ENCODE data around the gene UQCR11.

UQCR11 gene

DNA sequence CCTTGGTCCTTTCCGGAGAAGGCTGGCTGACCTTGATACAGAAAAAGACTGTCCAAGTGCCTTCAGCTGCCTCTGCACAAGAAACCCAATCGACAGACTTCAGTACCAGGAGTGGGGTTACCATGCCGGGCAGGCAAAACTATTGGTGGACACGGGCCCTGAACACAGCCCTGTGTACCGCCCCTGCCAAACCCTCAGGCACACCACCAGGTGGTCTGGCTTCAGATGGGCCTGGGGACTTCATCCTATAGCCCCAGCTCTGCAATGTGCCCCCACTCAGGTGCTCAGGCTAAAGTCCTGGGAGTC is 29.6 kb upstream of the UQCR11 start:
- DNase-seq = no peak

DNA sequence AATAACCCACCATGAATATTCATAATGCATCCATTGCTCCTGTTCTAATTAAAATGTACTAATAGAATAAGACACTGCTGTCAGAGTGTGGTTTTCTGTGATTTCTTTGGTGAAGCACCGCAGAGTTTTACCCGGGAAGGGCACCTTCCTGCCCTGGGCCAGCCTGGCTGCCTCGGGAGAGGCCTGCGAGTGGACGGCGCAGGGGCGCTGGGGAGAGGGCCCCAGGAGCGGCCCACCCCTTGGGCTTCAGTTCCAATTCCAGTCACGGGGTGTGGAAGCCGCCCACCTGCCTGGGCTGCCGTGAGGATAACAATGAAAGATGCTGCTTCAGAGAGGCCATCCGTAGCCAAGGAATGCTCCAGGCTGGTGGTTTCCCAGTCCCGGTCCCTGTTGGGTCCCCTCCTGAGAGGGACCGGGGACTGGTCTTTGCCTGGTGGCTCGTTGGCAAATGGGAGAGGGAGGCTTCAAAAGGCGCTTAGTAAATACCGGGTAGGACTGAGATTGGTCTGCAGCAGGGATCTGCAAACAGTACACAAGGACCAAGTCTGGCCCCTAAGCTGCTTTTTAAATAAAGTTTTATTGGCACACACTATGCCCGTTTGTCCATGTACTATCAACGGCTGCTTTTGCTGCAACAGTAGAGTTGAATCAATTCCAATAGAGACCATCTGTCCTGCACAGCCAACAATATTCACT is 29.1 kb upstream of the UQCR11 start:
- no peak for DNase-seq

- DNase-seq = no peak
Observed at GRCh38 chr19:1633269-1633826, 28.1 kb upstream of the UQCR11 start.

DNA sequence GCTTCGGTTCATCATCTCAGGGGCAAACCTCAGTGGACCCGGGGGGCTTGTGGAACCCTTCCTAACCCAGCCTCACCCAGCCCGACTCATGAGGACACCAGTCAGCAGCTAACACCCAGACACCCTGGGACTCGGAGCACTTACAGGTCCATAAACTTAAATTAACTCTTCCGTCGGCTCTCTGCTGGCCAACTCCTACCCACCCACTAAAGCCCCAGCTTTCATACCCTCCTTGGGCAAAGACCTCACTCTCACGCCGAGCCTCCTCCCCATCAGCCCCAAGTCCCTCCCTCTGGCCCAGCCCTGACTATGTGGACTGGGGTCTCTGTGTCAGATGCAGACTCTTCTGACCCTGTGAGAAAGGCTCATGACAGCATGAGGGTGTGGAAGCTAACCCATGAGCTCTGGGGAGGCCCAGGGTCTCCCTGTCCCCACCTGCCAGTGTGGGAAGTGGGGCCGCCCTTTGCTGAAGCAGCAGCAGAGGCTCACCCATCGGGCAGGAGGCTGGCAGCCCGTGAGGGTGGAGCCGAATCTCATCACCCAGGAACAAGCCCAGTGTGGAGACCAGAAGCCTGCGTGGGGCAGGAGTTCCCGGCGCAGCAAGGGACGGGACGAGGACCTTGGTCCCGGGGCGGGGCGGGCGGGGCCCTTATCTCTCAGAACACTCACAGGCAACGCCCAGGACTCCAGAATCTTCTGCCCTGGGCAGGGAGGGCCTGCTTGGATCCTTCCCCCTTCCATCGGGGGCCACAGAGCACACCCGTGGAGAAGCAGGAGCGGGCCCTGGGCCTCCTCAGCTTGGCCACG is 27.4 kb upstream of the UQCR11 start:
- DNase-seq = no peak

GRCh38 chr19:1631557-1632100 is 26.4 kb upstream of the UQCR11 start:
- DNase-seq = no peak

GRCh38 chr19:1630811-1631210 is 25.5 kb upstream of the UQCR11 start:
- no peak for DNase-seq

DNA sequence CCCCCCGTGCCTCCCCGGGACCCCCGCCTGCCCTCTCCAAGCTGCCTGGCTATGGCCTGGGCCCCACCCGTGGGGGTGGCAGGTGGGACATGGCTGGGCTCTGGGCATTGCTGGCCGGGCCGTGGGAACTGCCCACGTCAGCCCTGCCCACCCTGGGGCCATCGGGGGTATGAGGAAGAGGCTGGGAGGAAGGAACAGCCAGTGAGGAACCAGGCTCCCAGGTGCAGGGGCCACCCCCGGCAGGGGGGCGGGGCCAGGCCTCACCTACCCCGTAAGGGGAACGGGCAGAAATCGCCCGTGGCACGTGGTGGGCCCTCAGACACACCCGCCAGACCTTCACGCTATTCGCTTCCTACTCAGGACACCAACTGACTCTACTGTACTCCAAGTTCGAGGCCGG is 24.8 kb upstream of the UQCR11 start:
- DNase-seq = no peak

GRCh38 chr19:1629256-1629808 is 24.1 kb upstream of the UQCR11 start:
- no peak for DNase-seq

- DNase-seq = no peak
Observed at GRCh38 chr19:1627194-1627593, 21.9 kb upstream of the UQCR11 start.

GRCh38 chr19:1626417-1627010 is 21.3 kb upstream of the UQCR11 start:
- DNase-seq = no peak

GRCh38 chr19:1624458-1624857 is 19.2 kb upstream of the UQCR11 start:
- peak; percentile 35 for DNase-seq

DNA sequence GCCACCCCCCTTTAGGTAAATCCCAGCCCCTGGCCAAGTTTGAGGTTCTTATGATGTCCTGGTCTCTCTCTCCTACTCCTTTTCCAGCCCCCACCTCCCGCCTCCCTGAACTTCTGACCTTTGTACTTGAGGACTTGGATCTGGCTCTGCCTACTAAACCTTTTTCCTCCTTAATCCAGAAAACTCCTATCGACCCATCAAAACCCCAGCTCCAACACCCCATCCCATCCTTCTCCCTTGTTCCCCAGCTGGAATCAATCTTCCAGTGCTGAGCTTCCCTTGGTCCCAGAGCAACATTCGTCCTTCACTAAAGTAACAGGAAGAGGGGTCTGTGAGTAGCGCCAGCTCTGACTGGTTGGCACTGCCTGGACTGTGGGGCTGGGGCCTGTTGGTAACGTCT is 17.3 kb upstream of the UQCR11 start:
- no peak for DNase-seq

GRCh38 chr19:1622007-1622406 is 16.7 kb upstream of the UQCR11 start:
- no peak for DNase-seq

DNA sequence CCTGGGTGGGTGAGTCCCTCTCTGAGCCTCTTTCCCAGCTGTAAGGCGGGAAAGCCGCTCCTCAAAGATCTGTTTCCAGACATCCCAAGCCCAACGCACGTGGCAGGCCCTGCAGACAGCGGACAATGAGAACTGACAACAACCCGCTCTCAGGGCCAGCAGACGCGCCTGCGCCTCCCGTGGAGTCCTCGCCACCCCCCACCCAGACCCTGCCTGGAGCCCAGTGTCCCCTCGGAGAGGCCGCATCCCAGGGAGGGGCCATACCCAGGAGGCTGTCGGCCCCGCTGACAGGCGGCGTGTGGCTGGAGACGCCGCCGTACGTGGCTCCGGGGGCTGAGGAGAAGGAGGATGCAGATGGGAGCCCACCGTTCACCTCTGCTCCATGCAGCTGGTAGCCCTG is 16.3 kb upstream of the UQCR11 start:
- no peak for DNase-seq

DNA sequence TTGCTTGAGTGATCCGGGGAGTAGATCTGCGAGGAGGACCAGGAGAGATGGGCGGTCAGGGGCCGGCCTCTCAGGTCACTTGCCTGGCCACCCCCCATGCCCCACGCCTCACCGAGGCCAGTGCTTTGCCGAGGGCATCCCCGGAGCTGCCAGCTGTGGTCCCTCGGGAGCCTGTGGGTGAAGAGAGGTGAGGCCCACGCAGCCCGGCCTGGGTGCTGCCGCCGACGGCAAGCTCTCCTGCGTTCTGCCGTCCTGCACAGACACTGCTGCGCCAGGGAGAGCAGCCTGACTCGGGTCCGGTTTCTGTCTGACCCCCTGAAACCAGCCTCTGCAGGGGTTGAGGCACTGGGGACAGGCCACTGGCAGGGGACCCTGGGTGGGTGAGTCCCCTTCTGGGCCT is 15.8 kb upstream of the UQCR11 start:
- DNase-seq = no peak

DNA sequence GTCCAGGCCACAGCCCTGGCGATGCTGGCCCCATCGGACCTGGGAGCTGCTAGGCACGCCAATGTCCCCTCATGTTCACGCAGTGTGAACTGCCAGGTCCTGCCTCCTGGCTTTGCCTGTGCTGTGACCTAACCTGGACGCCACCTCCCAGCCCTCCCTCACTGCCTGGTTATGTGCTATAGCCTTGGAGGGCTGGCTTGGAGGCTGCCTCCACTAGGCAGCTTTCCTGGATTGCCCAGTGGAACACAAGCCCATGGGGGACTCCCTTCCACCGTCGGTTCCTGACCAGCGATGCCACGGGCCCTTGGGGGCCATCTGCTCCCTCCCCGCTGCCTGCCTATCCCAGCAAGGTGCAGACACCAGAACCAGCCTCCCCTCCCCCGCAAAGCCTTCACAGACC is 15.2 kb upstream of the UQCR11 start:
- DNase-seq = no peak

DNA sequence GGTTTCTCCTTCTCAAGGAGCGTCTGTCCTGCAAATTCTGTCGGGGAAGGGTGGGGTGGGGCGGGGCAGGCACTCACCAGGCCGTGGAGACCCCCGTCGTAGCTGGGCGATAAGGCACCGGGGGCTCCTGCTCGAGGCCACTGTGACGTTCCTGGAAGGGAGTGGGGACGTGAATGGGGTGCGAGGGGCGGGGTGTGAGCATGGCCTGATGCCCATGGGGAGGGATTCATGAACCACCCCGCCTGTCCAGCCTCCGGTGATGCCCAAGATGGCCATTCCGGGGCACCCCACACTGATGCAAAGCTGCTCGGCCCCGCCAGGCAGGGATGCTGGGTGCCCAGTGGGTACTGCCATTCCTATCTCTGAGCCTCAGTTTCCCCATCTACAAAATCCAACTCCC is 14.4 kb upstream of the UQCR11 start:
- no peak for DNase-seq

- DNase-seq = no peak
Observed at GRCh38 chr19:1619094-1619439, 13.8 kb upstream of the UQCR11 start.

DNA sequence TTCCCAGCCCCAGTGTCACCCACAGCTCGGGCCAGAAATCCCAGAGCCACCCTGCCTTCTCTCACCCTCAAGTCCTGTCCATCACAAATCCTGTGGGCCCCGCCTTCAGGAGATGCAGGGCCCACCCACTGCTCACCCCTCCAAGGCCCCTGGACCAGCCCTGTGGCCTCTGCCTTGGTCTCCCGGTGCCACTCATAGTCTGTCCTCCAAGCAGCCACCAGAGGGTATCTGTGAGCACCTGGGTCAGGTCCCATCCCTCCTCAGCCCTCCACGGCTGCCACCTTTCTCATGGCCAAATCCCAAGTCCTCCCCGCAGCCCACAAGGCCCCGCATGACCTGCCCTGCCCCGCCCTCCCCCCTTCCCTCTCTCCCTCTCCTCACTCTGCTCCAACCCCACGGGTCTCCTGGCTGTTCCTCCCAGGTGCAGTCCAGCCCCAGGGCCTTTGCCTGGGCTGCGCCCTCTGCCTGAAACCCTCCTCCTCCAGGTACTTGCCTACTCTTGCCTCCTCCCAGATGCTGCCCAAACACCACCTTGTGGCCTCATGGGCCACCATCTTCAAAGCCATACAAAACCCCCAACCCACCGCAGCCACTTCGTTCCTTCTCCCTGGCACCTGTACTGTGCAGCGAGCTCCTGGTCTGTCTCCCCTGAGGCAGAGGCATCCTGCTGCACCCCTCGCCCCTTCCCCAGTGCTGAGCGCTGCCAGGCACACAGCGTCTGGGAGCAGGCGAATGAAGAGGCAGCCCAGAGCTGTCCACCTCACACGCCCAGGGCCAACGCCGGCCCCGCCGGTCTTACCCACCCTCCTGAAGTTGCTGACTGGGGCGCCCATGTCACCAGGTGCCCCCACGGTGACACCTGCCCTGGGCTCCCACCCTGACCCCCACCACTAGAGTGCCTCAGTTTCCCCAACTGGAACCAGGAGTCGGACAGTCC is 13.2 kb upstream of the UQCR11 start:
- DNase-seq = no peak

- no peak for DNase-seq
Observed at GRCh38 chr19:1616875-1617274, 11.6 kb upstream of the UQCR11 start.

DNA sequence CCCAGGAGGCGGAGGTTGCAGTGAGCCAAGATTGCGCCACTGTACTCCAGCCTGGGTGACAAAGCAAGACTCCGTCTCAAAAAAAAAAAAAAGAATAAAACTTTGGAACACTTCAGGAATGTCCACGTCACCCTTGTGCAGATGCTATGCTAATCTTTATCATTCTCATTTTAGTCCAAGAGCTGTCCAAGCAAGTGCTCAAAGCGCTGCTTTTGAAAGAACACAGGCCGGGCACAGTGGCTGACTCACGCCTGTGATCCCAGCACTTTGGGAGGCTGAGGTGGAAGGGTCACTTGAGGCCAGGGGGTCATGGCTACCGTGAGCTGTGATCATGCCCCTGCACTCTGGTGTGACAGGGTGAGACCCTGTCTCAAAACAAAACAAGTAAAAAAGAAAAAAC is 11.1 kb upstream of the UQCR11 start:
- no peak for DNase-seq

DNA sequence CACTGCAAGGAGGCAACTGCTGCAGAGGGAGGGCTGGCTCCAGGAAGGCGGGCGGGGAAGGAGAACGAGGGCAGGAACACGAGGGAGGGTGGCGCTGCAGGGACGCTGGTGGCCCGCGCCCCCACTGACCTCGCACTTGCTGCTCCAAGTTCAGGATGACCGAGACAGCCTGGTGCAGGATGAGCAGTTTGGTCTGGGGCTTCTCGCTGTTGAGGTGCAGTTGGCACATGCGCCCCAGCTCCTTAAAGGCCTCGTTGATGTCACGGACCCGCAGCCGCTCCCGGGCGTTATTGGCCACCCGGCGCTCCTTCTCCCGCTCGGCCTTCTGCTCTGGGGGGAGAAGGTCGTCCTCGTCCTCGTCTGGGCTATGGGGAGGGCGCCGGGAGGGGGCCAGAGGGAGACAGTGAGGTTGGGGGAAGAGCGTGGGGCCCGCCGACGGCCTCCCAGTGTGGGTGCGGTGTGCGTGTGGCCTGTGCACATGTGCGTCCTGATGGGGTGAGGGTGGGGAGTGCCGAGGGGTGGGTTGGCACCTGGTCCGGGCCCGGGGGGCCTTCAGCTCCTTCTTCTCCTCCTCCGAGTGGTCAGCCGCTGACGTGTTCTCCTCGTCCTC is 10.0 kb upstream of the UQCR11 start:
- no peak for DNase-seq
